Measurements from ENCODE around the gene ARSG. TPM values are rescaled to one million over a fixed set of nuclear protein-coding genes. Genes with fewer than 3 reads are reported as not detected.

Gene ARSG
- total RNA-seq, 1 experiment from 2014 or later, result 7.9 TPM

DNA sequence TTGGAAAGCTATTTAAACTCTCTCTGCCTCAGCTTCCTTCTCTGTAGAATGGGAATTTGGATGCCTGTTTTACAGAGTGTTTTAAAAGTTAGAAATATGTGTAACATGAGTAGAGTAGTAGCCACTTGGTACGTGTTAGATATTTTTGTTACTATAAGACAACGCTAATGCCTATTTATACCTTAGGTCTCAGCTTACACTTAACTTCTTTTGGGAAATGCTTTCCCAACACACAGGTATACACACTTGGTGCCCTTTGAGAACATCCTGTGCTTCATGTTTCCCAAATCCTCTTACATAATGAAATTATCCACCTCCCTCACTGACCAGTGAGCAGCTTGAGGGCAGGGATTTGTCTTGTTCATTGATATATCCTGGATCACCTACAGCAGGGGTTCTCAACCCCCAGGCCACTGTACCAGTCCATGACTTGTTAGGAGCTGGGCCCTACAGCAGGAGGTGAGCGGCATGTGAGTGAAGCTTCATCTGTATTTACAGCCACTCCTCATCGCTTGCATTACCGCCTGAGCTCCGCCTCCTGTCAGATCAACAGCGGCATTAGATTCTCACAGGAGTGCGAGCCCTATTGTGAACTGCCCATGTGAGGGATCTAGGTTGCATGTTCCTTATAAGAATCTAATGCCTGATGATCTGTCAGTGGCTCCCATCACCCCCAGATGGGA, 33.5 kb downstream of the ARSG start:
- H3K9me3 Mint-ChIP-seq, result peaks cover 12% of the 10 kb centered on the region
- ATAC-seq (no peak), DNase-seq (ENCODE audit: low spot score) (no peak)
- H3K4me3 Mint-ChIP-seq, result no peak overlapping the region
- POLR2A ChIA-PET, result interaction anchor here (0.6 kb wide), 1 partner anchor 104 kb away, joined by 3 read pairs; no protein-coding TSS in a partner anchor
- H3K27me3 Mint-ChIP-seq (ENCODE audit: low read depth), result no peaks in the 10 kb centered on the region; the same call in none of the 2 replicates
- no peak overlapping the region for H3K27ac Mint-ChIP-seq
- CTCF ChIA-PET, result interaction anchor here (1.2 kb wide), 1 partner anchor 74 kb away, joined by 4 read pairs; no protein-coding TSS in a partner anchor
- H3K4me1 Mint-ChIP-seq, result peaks cover 19% of the 10 kb centered on the region
- H3K36me3 Mint-ChIP-seq, result peaks cover 6% of the 10 kb centered on the region; the same call in 1 of the 2 replicates
- TF ChIP-seq AR (CRISPR knock-in tag; IDR thresholded peaks at IDR 0.05) (no peak), ATF1 (CRISPR knock-in tag; IDR thresholded peaks at IDR 0.05) (no peak), FOXP1 (CRISPR knock-in tag; IDR thresholded peaks at IDR 0.05; ENCODE audit: borderline replicate concordance) (no peak), MYBL2 (CRISPR knock-in tag; IDR thresholded peaks at IDR 0.05) (no peak), HMGXB4 (CRISPR knock-in tag; IDR thresholded peaks at IDR 0.05) (no peak), ELF4 (CRISPR knock-in tag; IDR thresholded peaks at IDR 0.05; ENCODE audit: low read depth) (no peak), GABPB1 (CRISPR knock-in tag; IDR thresholded peaks at IDR 0.05) (no peak), ZNF138 (CRISPR knock-in tag; conservative IDR thresholded peaks at IDR 0.05) (no peak), STAT6 (CRISPR knock-in tag; conservative IDR thresholded peaks at IDR 0.05; ENCODE audit: low read depth) (no peak)
- TF ChIP-seq, protein P1, sequence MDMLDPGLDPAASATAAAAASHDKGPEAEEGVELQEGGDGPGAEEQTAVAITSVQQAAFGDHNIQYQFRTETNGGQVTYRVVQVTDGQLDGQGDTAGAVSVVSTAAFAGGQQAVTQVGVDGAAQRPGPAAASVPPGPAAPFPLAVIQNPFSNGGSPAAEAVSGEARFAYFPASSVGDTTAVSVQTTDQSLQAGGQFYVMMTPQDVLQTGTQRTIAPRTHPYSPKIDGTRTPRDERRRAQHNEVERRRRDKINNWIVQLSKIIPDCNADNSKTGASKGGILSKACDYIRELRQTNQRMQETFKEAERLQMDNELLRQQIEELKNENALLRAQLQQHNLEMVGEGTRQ (CRISPR knock-in tag; IDR thresholded peaks at IDR 0.05), result no peak
- TF ChIP-seq, protein P2, sequence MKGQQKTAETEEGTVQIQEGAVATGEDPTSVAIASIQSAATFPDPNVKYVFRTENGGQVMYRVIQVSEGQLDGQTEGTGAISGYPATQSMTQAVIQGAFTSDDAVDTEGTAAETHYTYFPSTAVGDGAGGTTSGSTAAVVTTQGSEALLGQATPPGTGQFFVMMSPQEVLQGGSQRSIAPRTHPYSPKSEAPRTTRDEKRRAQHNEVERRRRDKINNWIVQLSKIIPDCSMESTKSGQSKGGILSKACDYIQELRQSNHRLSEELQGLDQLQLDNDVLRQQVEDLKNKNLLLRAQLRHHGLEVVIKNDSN (CRISPR knock-in tag; IDR thresholded peaks at IDR 0.05), result no peak
- TF ChIP-seq, protein P3, sequence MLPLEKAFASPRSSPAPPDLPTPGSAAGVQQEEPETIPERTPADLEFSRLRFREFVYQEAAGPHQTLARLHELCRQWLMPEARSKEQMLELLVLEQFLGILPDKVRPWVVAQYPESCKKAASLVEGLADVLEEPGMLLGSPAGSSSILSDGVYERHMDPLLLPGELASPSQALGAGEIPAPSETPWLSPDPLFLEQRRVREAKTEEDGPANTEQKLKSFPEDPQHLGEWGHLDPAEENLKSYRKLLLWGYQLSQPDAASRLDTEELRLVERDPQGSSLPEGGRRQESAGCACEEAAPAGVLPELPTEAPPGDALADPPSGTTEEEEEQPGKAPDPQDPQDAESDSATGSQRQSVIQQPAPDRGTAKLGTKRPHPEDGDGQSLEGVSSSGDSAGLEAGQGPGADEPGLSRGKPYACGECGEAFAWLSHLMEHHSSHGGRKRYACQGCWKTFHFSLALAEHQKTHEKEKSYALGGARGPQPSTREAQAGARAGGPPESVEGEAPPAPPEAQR (CRISPR knock-in tag; IDR thresholded peaks at IDR 0.05), result no peak
- TF ChIP-seq, protein P4, sequence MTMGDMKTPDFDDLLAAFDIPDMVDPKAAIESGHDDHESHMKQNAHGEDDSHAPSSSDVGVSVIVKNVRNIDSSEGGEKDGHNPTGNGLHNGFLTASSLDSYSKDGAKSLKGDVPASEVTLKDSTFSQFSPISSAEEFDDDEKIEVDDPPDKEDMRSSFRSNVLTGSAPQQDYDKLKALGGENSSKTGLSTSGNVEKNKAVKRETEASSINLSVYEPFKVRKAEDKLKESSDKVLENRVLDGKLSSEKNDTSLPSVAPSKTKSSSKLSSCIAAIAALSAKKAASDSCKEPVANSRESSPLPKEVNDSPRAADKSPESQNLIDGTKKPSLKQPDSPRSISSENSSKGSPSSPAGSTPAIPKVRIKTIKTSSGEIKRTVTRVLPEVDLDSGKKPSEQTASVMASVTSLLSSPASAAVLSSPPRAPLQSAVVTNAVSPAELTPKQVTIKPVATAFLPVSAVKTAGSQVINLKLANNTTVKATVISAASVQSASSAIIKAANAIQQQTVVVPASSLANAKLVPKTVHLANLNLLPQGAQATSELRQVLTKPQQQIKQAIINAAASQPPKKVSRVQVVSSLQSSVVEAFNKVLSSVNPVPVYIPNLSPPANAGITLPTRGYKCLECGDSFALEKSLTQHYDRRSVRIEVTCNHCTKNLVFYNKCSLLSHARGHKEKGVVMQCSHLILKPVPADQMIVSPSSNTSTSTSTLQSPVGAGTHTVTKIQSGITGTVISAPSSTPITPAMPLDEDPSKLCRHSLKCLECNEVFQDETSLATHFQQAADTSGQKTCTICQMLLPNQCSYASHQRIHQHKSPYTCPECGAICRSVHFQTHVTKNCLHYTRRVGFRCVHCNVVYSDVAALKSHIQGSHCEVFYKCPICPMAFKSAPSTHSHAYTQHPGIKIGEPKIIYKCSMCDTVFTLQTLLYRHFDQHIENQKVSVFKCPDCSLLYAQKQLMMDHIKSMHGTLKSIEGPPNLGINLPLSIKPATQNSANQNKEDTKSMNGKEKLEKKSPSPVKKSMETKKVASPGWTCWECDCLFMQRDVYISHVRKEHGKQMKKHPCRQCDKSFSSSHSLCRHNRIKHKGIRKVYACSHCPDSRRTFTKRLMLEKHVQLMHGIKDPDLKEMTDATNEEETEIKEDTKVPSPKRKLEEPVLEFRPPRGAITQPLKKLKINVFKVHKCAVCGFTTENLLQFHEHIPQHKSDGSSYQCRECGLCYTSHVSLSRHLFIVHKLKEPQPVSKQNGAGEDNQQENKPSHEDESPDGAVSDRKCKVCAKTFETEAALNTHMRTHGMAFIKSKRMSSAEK (CRISPR knock-in tag; IDR thresholded peaks at IDR 0.05; ENCODE audit: borderline replicate concordance), result no peak
- TF ChIP-seq, protein P5, sequence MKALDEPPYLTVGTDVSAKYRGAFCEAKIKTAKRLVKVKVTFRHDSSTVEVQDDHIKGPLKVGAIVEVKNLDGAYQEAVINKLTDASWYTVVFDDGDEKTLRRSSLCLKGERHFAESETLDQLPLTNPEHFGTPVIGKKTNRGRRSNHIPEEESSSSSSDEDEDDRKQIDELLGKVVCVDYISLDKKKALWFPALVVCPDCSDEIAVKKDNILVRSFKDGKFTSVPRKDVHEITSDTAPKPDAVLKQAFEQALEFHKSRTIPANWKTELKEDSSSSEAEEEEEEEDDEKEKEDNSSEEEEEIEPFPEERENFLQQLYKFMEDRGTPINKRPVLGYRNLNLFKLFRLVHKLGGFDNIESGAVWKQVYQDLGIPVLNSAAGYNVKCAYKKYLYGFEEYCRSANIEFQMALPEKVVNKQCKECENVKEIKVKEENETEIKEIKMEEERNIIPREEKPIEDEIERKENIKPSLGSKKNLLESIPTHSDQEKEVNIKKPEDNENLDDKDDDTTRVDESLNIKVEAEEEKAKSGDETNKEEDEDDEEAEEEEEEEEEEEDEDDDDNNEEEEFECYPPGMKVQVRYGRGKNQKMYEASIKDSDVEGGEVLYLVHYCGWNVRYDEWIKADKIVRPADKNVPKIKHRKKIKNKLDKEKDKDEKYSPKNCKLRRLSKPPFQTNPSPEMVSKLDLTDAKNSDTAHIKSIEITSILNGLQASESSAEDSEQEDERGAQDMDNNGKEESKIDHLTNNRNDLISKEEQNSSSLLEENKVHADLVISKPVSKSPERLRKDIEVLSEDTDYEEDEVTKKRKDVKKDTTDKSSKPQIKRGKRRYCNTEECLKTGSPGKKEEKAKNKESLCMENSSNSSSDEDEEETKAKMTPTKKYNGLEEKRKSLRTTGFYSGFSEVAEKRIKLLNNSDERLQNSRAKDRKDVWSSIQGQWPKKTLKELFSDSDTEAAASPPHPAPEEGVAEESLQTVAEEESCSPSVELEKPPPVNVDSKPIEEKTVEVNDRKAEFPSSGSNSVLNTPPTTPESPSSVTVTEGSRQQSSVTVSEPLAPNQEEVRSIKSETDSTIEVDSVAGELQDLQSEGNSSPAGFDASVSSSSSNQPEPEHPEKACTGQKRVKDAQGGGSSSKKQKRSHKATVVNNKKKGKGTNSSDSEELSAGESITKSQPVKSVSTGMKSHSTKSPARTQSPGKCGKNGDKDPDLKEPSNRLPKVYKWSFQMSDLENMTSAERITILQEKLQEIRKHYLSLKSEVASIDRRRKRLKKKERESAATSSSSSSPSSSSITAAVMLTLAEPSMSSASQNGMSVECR (CRISPR knock-in tag; IDR thresholded peaks at IDR 0.05; ENCODE audit: borderline replicate concordance), result no peak
